ENCODE results near the gene TRPM1.

DNA sequence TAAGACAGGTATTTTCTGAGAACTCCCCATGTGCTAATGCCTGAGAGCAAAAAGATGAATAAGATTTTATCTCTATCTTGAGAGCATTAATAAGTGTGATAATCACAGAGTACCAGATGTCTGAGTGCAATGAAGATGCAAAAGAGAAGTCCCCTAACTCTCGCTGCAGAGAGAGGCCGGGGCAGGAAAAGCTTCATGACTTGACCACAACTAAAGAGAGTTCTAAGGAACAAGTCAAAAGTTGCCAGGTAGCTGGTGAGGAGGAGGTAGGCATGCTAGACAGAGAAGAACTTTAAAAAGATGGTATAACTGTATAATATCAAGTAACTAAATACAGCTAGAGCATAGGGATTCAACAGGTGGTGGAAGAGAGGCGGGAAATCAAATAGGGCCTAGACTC lies 138.9 kb downstream of the TRPM1 start:
- no peak for TF ChIP-seq GATA2 (IDR thresholded peaks at IDR 0.05; ENCODE audit: low read depth, low read length)
- no peak for TF ChIP-seq GATA3 (IDR thresholded peaks at IDR 0.05; ENCODE audit: low read depth, low read length)
